22Rv1 (cell line): ENCODE data around the gene LENG8.

Experiments used
- H3K27ac ChIP-seq: fragments of 450-650 bp; 2 replicates; pipeline ENCODE4 v1.5.1; 2017
- ZFX ChIP-seq: fragments of 450-650 bp; IDR thresholded peaks from 2 replicates; pipeline ENCODE4 v1.6.1; 2017; ENCODE audit warnings: antibody characterized with exemption, borderline replicate concordance
- TF ChIP-seq, protein P1 (sequence below): fragments of 450-650 bp; IDR thresholded peaks from 2 replicates; pipeline ENCODE4 v1.5.1; 2017; ENCODE audit warnings: mild to moderate bottlenecking

The LENG8 gene

DNA sequence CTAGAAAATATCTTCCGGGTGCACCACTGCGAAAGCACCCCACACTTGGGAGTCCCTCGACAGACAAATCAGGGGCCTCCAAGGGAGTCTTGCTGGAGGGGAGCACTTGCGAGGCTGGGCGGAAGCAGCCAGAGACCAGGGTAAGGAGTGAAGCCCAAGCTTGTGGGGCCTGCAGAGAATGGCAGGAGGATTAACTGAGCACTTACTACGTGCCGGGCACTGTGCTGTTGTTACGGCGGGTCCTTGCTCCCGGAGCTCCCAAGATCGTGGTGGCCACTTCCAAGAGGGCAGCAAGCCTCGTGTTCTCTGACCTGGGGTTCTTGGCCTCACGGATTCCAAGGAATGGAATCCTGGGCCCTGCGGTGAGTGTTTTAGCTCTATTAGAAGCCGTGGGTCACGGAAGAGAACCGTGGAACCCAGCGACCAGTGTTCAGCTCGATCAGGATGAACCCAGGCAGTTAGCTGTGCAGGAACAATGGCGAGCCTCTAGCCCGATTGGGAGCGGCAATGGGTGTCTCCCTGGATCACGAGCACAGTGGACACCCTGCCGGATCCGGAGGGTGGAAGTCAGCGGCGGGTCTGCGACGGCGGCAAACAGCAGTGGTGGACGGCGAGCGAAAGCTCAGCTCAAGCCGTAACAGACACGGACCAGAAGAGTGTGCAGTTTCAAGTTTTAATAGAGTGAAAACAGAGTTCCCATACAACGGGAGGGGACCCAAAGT lies 24.2 kb upstream of the LENG8 start:
- TF ChIP-seq ZFX, result no peak
- TF ChIP-seq, protein P1, sequence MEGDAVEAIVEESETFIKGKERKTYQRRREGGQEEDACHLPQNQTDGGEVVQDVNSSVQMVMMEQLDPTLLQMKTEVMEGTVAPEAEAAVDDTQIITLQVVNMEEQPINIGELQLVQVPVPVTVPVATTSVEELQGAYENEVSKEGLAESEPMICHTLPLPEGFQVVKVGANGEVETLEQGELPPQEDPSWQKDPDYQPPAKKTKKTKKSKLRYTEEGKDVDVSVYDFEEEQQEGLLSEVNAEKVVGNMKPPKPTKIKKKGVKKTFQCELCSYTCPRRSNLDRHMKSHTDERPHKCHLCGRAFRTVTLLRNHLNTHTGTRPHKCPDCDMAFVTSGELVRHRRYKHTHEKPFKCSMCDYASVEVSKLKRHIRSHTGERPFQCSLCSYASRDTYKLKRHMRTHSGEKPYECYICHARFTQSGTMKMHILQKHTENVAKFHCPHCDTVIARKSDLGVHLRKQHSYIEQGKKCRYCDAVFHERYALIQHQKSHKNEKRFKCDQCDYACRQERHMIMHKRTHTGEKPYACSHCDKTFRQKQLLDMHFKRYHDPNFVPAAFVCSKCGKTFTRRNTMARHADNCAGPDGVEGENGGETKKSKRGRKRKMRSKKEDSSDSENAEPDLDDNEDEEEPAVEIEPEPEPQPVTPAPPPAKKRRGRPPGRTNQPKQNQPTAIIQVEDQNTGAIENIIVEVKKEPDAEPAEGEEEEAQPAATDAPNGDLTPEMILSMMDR, result no peak
- H3K27ac ChIP-seq, result no peak overlapping the region

DNA sequence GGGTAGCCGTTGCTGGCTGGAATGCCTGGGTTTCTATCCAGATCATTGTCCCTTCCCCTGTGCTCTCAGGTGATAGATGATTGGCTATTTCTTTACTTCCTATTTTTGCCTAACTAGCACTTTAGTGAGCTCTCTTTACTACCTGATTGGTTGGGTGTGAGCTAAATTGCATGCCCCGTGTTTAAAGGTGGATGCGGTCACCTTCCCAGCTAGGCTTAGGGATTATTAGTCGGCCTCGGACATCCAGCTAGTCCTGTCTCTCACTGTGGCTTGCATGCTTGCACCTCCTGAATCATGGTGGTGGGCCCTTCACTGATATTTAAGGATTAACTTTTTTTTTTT lies 23.6 kb upstream of the LENG8 start:
- TF ChIP-seq ZFX, result no peak
- TF ChIP-seq, protein P1, result no peak
- H3K27ac ChIP-seq, result no peak overlapping the region

DNA sequence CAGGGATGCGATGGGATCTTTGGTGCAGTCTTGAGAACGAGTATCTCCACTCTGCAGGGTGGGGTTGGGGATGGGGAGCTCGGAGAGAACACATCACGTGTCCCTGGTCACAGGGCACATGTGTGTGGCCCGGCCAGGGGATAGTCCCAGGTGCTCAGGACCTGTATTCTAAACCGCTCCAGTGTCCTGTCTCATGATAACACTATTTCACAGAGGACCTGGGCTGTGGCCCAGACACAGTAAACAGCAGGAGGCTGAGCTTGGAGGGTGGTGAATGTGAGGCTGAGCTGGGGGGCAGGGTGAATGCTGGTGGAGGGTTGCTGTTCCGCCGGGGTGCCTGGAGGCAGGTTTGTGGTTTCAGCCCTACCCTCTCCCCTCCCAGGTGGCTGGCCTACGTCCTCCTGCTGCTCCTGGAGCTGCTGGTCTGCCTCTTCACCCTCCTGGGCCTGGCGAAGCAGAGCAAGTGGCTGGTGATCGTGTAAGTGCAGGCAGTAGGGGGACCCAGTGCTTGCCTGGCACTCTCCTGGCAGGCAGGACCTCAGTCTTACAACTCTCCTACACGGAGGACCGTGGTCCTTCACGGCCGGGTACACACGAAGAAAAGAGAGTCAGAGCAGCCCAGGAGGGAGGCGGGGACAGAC lies 22.6 kb upstream of the LENG8 start:
- TF ChIP-seq ZFX, result no peak
- TF ChIP-seq, protein P1, result no peak
- H3K27ac ChIP-seq, result no peak overlapping the region

DNA sequence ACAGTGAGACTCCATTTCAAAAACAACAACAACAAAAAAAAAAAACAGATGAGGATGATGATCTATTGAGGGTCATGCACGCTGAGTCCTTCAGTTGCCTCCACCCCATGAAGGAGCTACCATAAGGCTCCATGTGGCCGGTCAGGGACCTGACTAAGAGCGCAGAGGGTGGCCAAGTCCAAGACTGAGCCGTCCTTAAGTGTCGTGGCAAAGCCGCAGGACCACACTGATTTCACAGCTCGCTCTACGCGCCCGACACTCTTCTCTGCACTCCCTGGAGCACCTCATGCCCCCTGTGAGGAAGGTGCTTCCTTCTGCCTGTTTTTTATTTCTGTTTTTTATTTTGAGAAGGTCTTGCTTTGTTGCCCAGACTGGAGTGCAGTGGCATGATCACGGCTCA lies 21.4 kb upstream of the LENG8 start:
- TF ChIP-seq, protein P1, result no peak
- TF ChIP-seq ZFX, result no peak
- H3K27ac ChIP-seq, result no peak overlapping the region

DNA sequence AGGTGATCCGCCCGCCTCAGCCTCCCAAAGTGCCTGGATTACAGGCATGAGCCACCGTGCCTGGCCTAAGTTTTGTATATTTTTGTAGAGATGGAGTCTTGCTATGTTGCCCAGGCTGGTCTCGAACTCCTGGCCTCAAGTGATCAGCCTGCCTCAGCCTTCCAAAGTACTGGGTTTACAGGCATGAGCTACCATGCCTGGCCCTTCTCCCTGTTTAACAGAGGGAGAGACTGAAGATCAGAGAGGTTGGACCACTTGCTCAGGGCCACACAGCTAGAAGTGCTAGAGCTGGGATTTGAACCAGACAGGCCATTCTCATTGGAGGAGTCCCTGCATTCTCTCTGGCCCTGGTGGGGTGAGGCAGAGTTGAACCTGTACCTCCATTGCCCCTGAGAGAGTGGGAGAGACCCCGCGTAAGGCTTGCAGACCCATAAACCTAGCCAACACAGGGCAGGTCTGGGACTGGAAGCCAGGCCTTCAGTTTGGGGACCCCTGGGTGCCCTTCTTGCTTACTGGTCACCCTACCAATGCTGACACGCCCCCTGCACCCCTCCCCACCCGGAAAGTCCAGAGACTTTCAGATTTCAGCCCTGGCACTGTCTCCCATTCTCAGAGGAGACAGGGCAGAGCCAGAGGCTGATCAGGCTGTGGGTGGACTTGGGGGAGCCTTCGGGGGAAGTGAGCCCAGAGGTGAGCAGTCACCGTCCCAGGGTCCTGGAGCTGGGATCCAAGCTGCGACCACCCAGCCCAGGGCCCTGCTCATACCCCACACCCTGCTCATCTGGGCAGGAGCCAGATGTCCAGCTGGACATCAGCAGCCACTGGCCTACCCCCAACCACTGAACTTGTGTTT lies 20.4 kb upstream of the LENG8 start:
- no peak for TF ChIP-seq ZFX
- TF ChIP-seq, protein P1, result no peak

DNA sequence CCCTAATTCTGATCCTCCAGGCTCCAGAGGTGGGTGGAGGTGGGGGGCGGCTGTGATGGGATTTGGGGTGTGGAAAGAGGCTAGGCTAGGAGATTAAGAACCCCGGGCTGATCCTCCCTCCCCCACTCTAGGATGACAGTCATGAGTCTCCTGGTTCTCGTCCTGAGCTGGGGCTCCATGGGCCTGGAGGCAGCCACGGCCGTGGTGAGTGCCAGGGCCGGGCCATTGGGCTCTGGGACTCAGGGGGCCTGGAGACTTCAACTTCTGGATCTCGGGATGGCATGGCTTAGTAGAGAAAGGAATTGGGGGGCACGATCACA lies 19.9 kb upstream of the LENG8 start:
- no peak overlapping the region for H3K27ac ChIP-seq
- TF ChIP-seq, protein P1, result no peak
- no peak for TF ChIP-seq ZFX

More for the DNA sequence above, 20.4 kb upstream of the LENG8 start:
- H3K27ac ChIP-seq, result no peak overlapping the region
